ENCODE measurements around the gene EFHD2. TPM values are rescaled to one million over a fixed set of nuclear protein-coding genes. Genes with fewer than 3 reads are reported as not detected.
"Not testable (repeated sequence)": the region's sequence is repeated elsewhere in the genome, so short reads cannot be mapped to it uniquely, and the experiment has no call there.

EFHD2 gene
- total RNA-seq, 1 donor from 2014 or later: 55.3 TPM

GRCh38 chr1:15431571-15431948 lies 21.9 kb downstream of the EFHD2 start:
- DNase-seq (no peak), ATAC-seq (ENCODE audit: low read depth) (no peak)
- H3K4me1 Mint-ChIP-seq: no peaks in the 10 kb centered on the region
- H3K27ac Mint-ChIP-seq: no peak overlapping the region
- H3K9me3 Mint-ChIP-seq: no peaks in the 10 kb centered on the region
- H3K27me3 Mint-ChIP-seq: no peaks in the 10 kb centered on the region
- CTCF ChIA-PET: interaction anchor here (0.6 to 6.8 kb wide), 10 partner anchors 11 to 303 kb away, joined by 3 to 189 read pairs (median 4); no protein-coding TSS in a partner anchor
- intact Hi-C loops (cut with micrococcal nuclease): loop anchor here (1.0 to 2.0 kb wide), 4 partner anchors 15 to 303 kb away; no protein-coding TSS in a partner anchor
- TF ChIP-seq CTCF (IDR thresholded peaks at IDR 0.05): no peak
- peaks cover 29% of the 10 kb centered on the region for H3K36me3 Mint-ChIP-seq (ENCODE audit: low read depth)
- no peak overlapping the region for H3K4me3 Mint-ChIP-seq
- POLR2A ChIA-PET: interaction anchor here (1.0 to 1.8 kb wide), 3 partner anchors 15 to 108 kb away, joined by 3 to 7 read pairs (median 3); no protein-coding TSS in a partner anchor

- H3K4me3 Mint-ChIP-seq: no peak overlapping the region
- no peaks in the 10 kb centered on the region for H3K9me3 Mint-ChIP-seq
- ChIA-PET POLR2A (interaction anchor here (1.1 to 1.8 kb wide), 2 partner anchors 16 to 109 kb away, joined by 3 to 7 read pairs; no protein-coding TSS in a partner anchor), CTCF (interaction anchor here (0.6 to 6.8 kb wide), 6 partner anchors 20 to 304 kb away, joined by 3 to 189 read pairs (median 4); no protein-coding TSS in a partner anchor)
- ATAC-seq (ENCODE audit: low read depth): no peak
- TF ChIP-seq CTCF (IDR thresholded peaks at IDR 0.05): no peak
- no peak overlapping the region for H3K27ac Mint-ChIP-seq
- no peak for DNase-seq
- intact Hi-C loops (cut with micrococcal nuclease): no loop called here
- H3K4me1 Mint-ChIP-seq: no peaks in the 10 kb centered on the region
- peaks cover 22% of the 10 kb centered on the region for H3K36me3 Mint-ChIP-seq (ENCODE audit: low read depth)
- no peaks in the 10 kb centered on the region for H3K27me3 Mint-ChIP-seq
Observed at GRCh38 chr1:15432324-15432723, 22.6 kb downstream of the EFHD2 start.

GRCh38 chr1:15433471-15433870 lies 23.8 kb downstream of the EFHD2 start:
- no peak for DNase-seq
- Mint-ChIP-seq H3K9me3 (no peaks in the 10 kb centered on the region), H3K4me3 (no peak overlapping the region), H3K27ac (no peak overlapping the region), H3K27me3 (no peaks in the 10 kb centered on the region), H3K36me3 (ENCODE audit: low read depth) (peaks cover 12% of the 10 kb centered on the region), H3K4me1 (no peaks in the 10 kb centered on the region)
- intact Hi-C loops (cut with micrococcal nuclease): no loop called here
- ATAC-seq (ENCODE audit: low read depth): no peak
- ChIA-PET POLR2A (no interaction called here), CTCF (interaction anchor here (3.1 to 6.8 kb wide), 2 partner anchors 110 to 111 kb away, joined by 12 to 189 read pairs; no protein-coding TSS in a partner anchor)
- TF ChIP-seq CTCF (IDR thresholded peaks at IDR 0.05): no peak

GRCh38 chr1:15434739-15435138 lies 25.1 kb downstream of the EFHD2 start:
- H3K9me3 Mint-ChIP-seq; H3K27me3 Mint-ChIP-seq; ATAC-seq (ENCODE audit: low read depth); H3K27ac Mint-ChIP-seq; H3K4me1 Mint-ChIP-seq; POLR2A ChIA-PET; H3K36me3 Mint-ChIP-seq (ENCODE audit: low read depth); H3K4me3 Mint-ChIP-seq; intact Hi-C loops (cut with micrococcal nuclease); DNase-seq: not testable (repeated sequence)
- CTCF ChIA-PET: interaction anchor here (3.1 kb wide), 1 partner anchor 111 kb away, joined by 12 read pairs; no protein-coding TSS in a partner anchor

- intact Hi-C loops (cut with micrococcal nuclease): no loop called here
- H3K27me3 Mint-ChIP-seq: no peaks in the 10 kb centered on the region
- DNase-seq (no peak), ATAC-seq (ENCODE audit: low read depth) (no peak)
- no peak overlapping the region for H3K4me3 Mint-ChIP-seq
- H3K4me1 Mint-ChIP-seq: no peaks in the 10 kb centered on the region
- peaks cover under 1% of the 10 kb centered on the region for H3K36me3 Mint-ChIP-seq (ENCODE audit: low read depth)
- ChIA-PET POLR2A (no interaction called here), CTCF (interaction anchor here (0.6 to 3.1 kb wide), 2 partner anchors 19 to 112 kb away, joined by 4 to 12 read pairs; no protein-coding TSS in a partner anchor)
- no peak overlapping the region for H3K27ac Mint-ChIP-seq
- no peaks in the 10 kb centered on the region for H3K9me3 Mint-ChIP-seq
- no peak for TF ChIP-seq CTCF (IDR thresholded peaks at IDR 0.05)
Observed at GRCh38 chr1:15435239-15436077, 25.8 kb downstream of the EFHD2 start.

All from activated B cell treated with CpG ODN at 0.5 μM for 24 hours (primary cell).